Measurements from ENCODE around the gene CNTN1.
"Not testable (repeated sequence)": the region's sequence is repeated elsewhere in the genome, so short reads cannot be mapped to it uniquely, and the experiment has no call there.

Gene CNTN1

GRCh38 chr12:40701756-40702155 lies 9.5 kb downstream of the CNTN1 start:
- no peak for DNase-seq (ENCODE audit: low spot score)

- no peak for DNase-seq (ENCODE audit: low spot score)
Observed at GRCh38 chr12:40711121-40711520, 18.9 kb downstream of the CNTN1 start.

DNA sequence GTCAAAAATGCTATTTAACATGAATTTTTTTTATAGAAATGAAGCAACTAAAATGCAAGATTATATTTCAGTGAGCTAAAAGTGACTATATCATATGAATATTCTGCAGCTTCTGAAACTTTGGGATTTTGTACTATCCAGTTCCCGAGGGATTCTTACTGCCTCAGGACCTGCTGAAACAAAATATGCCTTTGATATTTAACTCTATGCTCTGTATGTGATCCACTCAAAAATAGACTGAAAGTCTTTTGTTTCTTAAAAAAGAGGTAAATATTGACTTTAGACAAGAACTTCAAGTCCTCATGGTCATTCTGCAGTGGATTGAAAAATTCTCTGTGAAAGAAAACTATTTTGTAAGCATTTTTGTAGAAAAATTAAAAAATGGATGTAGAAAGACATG lies 22.4 kb downstream of the CNTN1 start:
- DNase-seq (ENCODE audit: low spot score) = no peak

DNA sequence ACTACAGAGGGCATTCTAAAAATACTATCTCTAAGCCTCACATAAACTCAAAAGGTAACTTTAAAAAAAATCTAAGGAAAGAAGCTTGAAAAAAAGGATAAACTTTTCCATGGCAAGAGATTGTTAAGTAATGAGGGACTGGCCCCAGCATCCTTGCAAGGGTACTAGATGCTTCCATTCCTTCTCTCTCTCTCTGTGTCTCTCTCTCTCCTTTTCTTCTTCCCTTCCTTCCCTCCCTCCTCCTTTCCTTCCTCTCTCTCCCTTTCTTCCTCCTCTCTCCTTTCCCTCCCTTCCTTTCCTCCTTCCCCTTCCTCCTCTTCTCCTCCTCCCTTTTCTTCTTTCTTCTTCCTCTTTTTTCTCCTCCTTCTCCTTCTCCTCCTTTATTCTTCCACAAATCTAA lies 23.8 kb downstream of the CNTN1 start:
- no peak for DNase-seq (ENCODE audit: low spot score)

DNA sequence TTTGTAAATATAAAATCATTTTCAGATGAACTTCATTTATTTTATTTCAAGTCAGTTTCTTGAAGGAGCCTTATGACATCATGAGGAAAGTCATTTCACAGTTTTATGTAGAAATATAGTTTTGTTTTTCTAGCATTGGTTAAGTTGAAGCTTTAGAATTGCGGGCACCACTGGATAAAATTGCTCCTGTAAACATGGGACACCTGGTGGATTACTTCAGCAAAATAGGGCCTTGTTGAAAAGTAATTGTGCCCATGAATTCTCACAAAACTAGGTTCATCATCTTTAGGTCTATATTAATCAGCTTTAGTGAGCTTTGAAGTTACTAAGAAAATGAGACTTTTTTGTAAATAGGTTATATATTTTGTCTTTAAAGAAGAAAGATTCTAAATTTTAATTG lies 25.3 kb downstream of the CNTN1 start:
- no peak for DNase-seq (ENCODE audit: low spot score)

GRCh38 chr12:40718878-40719372 lies 26.7 kb downstream of the CNTN1 start:
- no peak for DNase-seq (ENCODE audit: low spot score)

DNA sequence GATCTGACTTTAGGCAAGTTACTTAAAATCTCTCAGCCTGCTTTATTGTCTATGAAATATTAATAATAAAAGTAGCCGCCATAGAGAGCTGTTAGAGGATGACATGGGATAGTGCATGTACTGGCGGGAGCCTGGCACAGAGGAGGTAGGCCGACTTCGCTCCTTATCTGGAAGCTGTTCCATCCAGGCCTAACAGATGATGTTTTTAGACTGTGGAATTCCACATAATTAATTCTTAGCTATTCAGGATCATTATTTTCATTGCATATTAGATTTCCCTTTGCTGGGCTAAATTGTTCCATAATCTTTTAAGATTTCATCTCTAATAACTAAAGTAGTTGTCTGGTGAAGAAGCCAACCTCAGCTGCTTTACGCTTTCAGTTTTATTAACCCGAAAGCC lies 30.8 kb downstream of the CNTN1 start:
- no peak for DNase-seq (ENCODE audit: low spot score)

DNA sequence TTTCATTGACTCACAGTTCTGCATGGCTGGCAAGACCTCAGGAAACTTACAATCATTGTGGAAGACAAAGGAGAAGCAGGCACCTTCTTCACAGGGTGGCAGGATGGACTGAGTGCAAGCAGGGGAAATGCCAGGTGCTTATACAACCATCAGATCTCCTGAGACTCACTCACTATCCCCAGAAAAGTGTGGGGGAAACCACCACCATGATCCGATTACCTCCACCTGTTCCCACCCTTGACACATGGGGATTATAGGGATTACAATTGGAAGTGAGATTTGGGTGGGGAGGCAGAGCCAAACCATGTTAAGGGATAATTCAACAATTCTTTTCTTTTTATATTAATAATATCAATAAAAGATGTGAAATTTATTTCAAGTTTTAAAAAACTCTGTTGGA lies 34.1 kb downstream of the CNTN1 start:
- no peak for DNase-seq (ENCODE audit: low spot score)

DNA sequence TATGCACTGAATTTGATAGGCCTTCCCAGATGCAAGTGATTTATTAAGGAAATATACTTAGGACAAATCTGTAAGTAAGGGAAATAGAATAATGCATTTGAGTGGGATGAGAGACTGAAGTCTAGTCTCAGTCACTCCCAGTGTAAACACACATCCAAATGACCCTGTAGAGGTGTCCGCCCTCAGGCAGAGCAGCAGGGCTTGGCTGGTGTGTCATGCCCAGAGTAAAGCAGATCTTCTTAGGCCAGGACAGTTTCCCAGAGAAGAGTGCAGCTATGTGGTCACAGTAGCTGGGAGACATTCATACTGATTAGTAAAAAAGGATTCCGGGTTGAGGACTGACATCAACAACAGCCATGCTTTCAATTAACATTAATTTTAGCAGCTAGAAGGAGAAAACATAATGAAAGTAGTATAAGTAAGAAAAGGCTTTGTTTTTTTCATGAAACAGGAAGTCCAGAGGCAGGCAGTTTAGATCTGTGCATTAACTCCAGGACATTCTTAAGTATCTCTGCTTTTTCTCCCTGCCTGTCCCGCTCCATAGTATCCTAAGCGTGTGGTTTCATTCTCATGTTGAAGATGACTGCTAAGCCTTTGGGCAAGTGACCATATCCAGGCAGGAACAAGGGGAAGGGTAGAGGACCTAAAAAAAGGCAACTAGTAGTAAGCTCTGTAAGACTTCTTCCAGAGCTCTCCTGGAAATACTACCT lies 35.7 kb downstream of the CNTN1 start:
- no peak for DNase-seq (ENCODE audit: low spot score)

- no peak for DNase-seq (ENCODE audit: low spot score)
Observed at GRCh38 chr12:40730281-40730680, 38.0 kb downstream of the CNTN1 start.

DNA sequence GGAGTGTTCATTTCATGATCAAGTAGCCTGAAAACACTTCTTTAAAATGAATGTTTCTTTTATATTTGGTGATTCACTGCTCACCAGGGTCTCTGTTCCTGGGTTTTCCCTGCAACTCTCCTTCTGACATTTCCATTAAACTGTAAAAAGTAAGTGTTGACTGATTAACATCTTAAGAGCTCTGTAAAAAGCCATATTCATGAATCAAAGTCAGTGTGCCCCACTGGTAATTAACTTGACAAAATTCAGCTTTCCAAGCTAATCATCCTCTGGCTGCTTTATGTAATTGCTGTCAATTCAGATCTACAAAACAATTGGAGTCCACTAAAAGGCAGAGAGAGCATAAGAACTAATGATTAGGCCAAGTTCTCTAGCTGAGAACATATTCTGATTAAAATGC lies 41.6 kb downstream of the CNTN1 start:
- DNase-seq (ENCODE audit: low spot score) = no peak

DNA sequence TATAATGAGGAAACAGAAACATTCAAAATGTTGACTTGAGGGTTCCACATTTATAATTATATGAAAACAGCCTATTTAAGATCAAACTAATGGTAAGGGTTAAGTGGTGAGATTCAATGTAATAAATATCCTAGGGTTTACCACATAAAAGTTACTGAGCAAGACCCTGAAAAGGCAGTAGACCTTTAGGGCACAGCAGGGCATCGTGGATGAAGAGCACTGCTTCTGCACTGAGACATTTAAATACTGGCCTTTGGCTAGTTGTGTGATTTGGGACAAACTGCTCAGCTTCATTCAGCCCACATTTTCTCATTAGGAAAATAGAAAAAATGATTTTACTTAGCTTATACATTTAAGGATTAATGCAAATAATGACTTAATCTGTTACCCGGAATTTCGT lies 42.0 kb downstream of the CNTN1 start:
- no peak for DNase-seq (ENCODE audit: low spot score)

DNA sequence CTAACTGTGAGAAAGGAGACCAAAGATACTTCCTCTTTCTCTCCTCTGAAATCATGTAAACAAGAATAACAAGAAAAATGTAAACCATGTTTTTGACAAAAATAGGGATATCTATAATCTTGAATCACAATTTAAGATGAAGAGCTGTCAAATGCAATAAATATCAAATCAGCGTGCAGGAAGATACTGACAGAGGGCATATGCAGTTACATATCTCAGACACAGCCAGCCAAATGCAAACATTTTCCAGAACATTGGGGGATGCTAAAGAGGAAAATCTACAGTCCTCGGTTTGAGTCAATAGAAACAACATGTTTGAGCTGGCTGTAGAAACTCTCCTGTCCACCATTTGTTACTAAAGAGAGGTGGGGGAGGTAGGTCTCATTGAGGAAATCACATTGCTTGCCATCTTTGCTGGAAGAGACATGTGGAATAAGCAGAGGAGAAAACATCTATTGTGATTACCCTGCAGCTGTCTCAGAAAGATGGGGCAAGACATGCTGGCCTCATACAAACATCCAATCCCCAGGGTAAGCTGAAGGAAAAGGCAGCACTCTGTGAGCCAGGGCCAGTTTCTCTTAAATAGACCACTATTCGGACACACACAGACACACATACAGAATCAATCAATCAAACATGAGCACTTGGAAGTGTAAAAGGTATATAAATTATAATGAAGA lies 43.5 kb downstream of the CNTN1 start:
- DNase-seq (ENCODE audit: low spot score) = no peak

GRCh38 chr12:40737416-40737815 lies 45.2 kb downstream of the CNTN1 start:
- not testable (repeated sequence) for DNase-seq (ENCODE audit: low spot score)

DNA sequence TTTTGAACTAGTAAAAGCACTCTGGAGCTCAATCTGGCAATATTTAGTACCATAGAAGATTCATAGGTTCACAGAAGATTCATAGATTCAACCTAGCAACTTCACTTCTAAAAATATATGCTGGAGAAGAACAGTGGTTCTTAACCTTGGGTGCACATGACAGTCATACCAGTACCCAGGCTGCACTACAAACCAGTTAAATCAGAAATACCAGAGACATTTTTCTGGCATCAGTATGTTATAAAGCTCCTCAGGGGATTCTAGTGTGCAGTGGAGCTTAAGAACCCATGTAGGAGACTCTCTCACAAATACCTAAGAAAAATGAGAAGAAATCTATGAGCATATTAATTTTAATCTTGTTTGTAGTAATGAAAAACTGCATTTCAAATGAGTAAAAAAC lies 46.6 kb downstream of the CNTN1 start:
- DNase-seq (ENCODE audit: low spot score) = no peak

- DNase-seq (ENCODE audit: low spot score) = no peak
Observed at GRCh38 chr12:40742041-40742440, 49.8 kb downstream of the CNTN1 start.

DNA sequence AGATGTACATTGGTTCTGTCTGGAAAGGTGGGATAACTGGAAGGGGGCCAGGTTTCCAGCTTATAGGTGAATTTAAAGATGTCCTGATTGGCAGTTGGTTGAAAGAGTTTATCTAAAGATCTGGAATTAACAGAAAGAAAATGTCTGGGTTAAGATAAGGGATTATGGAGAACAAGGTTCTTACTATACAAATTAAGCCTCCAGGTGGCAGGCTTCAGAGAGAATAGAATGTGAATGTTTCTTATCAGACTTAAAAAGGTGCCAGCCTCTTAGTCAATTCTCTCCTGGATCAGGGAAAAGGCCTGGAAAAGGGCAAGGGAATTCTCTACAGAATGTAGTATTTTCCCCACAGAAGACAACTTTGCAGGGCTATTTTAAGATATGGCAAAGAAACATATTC lies 53.1 kb downstream of the CNTN1 start:
- no peak for DNase-seq (ENCODE audit: low spot score)

DNA sequence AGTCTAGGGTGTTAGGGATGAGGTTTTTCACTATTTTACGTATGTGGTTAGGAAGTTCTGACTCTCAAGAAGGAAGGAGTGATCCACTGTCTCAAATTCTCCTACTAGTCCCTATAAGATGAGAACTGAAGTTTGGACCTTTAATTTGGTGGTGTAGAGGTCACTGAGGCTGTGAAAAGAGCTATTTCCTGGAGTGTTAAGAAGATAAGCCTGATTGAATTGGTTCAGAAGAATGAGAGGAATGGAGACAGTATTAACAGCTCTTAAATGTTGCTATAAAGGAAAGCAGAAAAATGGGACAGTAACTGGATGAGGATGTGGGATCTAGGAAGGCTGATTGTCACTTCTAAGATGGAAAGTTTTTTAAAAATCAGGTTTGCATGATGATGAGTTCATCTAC lies 57.6 kb downstream of the CNTN1 start:
- no peak for DNase-seq (ENCODE audit: low spot score)

DNA sequence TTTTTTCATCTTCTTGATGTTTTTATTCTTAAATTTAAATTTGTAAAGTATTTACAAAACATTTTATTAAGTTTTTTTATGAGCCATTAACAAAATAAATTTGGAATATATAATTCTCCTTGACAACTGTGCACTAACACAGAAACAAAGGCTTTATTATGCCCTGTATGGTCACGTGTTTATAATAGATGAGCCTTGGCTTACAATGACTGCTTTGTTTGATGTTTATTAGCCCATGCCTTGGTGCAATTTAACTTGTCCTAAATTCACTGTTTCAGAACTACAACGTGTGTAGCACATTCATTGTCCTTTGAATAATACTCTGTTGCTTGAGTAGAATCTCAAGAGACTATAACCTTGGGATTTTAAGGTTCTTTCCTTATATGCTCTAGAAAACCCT lies 59.8 kb downstream of the CNTN1 start:
- no peak for DNase-seq (ENCODE audit: low spot score)

DNA sequence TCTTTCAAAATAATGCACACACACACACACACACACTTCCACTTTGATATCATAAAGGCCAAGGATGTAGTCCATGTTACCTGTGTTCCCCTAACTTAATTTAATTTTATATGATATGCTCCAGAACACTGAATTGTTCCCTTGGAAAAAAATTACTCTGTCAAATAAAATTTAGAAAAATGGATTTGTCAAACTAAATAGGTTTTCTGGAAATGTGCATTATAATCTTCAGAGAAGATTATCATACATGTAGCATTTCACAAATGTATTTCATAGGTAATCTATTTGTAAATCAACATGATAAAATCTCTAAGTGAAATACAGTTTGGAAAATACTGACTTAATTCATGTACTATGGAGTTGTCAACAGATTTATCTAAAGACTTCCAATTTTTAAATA lies 68.6 kb downstream of the CNTN1 start:
- no peak for DNase-seq (ENCODE audit: low spot score)

DNA sequence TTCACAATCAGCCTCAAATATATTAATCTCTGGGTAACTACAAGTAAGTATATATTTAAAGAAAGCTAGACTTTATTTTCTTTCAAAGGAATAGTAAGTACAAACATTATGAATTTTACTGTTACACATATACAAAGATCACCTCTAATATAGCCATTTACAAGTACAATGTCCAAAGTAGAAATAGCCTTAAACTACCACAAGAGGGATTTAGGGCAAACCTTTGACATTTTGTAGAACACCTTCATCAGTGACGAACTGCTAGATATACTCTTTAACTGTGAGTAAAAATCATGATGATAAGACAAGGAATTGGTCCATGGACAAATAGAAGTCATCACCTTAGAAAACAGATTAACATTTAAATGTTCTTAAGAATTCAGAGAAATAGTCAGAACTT lies 69.8 kb downstream of the CNTN1 start:
- no peak for DNase-seq (ENCODE audit: low spot score)

DNA sequence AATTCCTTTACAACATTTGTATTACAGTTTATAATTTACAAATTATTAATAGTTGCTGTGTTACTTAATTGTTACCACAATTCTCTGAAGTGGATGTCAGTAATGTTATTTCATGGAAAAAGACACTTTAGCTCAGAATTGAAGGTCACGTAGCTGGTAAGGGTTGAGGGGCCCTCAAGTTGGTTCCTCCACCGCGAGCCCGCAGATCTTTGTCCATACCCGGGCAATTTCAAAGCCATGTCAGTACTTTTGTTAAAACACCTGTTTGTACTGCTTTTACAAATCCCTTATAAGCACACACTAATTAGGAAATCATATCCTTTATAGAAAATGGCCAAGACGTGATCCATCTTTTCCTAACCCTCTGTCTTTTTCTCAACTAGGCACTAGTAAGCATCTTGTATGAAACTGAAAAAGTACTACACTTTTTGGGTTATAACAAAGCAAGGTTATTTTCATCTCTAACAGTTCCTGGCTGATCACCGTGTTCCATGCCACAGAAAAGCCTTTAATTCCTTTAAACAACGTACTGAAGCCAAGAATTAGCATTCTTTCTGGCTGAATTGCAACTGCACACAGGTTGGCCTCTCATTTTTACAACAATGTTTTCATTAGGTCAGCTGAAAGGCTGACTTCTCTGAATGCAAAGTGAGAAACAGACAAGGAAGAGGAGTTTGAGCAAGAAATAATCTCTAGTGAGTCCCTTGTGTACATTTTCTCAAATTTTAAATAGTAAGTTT lies 76.1 kb downstream of the CNTN1 start:
- no peak for DNase-seq (ENCODE audit: low spot score)

- DNase-seq (ENCODE audit: low spot score) = no peak
Observed at GRCh38 chr12:40769846-40770245, 77.6 kb downstream of the CNTN1 start.
